HL-60 (cell line): ENCODE results near the gene ETV6.

Source experiments
- DNase-seq, 2 experiments: peaks; one replicate each; pipeline ENCODE4 v3.0.0-alpha.2; 2010 to 2020; ENCODE audit warnings: low read depth in 1 of 2, low spot score in 1 of 2
- H3K27ac ChIP-seq: fragments of 250-450 bp; sonication (Bioruptor Pico); replicated peaks from 2 replicates; pipeline ENCODE4 v1.5.1; 2020; ENCODE audit warnings: mild to moderate bottlenecking, moderate library complexity
- H3K27me3 ChIP-seq: fragments of 250-450 bp; sonication (Bioruptor Pico); 2 replicates; pipeline ENCODE4 v1.5.1; 2021; ENCODE audit warnings: mild to moderate bottlenecking, moderate library complexity; ENCODE audit not compliant: insufficient read depth, poor library complexity, severe bottlenecking
- H3K4me3 ChIP-seq: replicated peaks from 2 replicates; pipeline ENCODE4 v1.5.1; 2011; ENCODE audit warnings: mild to moderate bottlenecking, control low read depth, low read length; ENCODE audit not compliant: insufficient read depth
- GABPA ChIP-seq: IDR thresholded peaks from 2 replicates; pipeline ENCODE4 v1.6.1; 2012; ENCODE audit warnings: low read depth
- POLR2AphosphoS5 ChIP-seq: IDR thresholded peaks from 2 replicates; pipeline ENCODE4 v1.6.1; 2012; ENCODE audit warnings: low read depth
- SPI1 ChIP-seq: IDR thresholded peaks from 2 replicates; pipeline ENCODE4 v1.6.1; 2012; ENCODE audit warnings: low read depth, mild to moderate bottlenecking, borderline replicate concordance
- TF ChIP-seq, protein P1 (sequence below): IDR thresholded peaks from 2 replicates; pipeline ENCODE4 v1.6.1; 2012; ENCODE audit warnings: low read depth; ENCODE audit not compliant: insufficient replicate concordance
- TF ChIP-seq, protein P2 (sequence below): IDR thresholded peaks from one replicate; pipeline ENCODE4 v1.5.1; 2011; ENCODE audit warnings: low read length, control low read depth, inconsistent platforms; ENCODE audit not compliant: insufficient read depth

The ETV6 gene

DNA sequence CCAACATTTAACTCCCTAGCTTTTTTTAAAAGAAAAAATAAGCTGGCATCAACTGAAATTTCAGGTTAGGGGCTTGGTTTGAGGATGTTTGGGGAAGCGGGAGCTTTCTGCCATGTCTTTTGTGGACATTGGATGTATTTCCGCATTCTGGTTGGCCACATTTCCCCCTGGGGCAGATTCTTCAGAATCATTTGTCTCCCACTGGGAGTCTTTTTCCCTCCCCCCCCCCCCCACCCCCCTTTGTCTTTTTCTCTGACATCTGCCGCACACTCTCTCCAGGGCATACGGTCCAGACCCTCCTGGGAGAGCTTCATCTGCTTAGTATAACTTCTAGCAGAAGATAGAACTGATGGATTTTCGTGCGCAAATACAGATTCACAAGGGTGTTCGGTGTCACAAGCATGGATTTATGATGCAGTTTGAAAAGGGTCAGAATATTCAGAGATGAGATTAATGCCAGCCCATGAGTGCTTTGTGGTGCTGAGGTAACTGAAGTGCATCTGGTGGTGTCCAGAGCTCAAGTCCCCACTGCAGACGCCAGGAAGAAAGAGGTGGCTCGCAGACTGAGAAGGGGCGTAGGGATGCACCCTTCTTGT lies 40.2 kb downstream of the ETV6 start:
- Histone ChIP-seq H3K27ac (no peak overlapping the region), H3K4me3 (no peak overlapping the region), H3K27me3 (no peaks in the 10 kb centered on the region)
- no peak for TF ChIP-seq SPI1
- TF ChIP-seq, protein P1, sequence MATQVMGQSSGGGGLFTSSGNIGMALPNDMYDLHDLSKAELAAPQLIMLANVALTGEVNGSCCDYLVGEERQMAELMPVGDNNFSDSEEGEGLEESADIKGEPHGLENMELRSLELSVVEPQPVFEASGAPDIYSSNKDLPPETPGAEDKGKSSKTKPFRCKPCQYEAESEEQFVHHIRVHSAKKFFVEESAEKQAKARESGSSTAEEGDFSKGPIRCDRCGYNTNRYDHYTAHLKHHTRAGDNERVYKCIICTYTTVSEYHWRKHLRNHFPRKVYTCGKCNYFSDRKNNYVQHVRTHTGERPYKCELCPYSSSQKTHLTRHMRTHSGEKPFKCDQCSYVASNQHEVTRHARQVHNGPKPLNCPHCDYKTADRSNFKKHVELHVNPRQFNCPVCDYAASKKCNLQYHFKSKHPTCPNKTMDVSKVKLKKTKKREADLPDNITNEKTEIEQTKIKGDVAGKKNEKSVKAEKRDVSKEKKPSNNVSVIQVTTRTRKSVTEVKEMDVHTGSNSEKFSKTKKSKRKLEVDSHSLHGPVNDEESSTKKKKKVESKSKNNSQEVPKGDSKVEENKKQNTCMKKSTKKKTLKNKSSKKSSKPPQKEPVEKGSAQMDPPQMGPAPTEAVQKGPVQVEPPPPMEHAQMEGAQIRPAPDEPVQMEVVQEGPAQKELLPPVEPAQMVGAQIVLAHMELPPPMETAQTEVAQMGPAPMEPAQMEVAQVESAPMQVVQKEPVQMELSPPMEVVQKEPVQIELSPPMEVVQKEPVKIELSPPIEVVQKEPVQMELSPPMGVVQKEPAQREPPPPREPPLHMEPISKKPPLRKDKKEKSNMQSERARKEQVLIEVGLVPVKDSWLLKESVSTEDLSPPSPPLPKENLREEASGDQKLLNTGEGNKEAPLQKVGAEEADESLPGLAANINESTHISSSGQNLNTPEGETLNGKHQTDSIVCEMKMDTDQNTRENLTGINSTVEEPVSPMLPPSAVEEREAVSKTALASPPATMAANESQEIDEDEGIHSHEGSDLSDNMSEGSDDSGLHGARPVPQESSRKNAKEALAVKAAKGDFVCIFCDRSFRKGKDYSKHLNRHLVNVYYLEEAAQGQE: no peak
- no peak for TF ChIP-seq POLR2AphosphoS5
- TF ChIP-seq, protein P2, sequence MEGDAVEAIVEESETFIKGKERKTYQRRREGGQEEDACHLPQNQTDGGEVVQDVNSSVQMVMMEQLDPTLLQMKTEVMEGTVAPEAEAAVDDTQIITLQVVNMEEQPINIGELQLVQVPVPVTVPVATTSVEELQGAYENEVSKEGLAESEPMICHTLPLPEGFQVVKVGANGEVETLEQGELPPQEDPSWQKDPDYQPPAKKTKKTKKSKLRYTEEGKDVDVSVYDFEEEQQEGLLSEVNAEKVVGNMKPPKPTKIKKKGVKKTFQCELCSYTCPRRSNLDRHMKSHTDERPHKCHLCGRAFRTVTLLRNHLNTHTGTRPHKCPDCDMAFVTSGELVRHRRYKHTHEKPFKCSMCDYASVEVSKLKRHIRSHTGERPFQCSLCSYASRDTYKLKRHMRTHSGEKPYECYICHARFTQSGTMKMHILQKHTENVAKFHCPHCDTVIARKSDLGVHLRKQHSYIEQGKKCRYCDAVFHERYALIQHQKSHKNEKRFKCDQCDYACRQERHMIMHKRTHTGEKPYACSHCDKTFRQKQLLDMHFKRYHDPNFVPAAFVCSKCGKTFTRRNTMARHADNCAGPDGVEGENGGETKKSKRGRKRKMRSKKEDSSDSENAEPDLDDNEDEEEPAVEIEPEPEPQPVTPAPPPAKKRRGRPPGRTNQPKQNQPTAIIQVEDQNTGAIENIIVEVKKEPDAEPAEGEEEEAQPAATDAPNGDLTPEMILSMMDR: no peak
- TF ChIP-seq GABPA: no peak
- DNase-seq: no peak

DNA sequence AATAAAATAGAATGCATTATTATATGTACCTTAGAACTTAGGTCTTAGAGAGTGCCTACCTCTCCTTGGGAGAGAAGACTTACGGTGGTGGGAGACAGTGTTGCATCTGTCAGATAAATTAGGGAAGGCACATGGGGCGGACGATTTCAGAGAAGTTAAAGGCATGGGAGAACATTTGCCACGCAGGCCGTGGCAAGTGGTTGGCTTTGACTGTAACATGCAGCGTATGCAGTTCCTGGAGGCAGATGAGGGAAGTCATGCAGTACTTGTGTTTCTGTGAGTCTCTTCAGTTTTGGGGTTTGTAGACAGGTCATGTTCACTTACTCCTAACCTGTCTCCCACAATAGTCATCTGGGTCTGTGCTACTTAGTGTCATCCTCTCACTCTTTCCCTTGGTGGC lies 43.6 kb downstream of the ETV6 start:
- Histone ChIP-seq H3K27me3 (no peaks in the 10 kb centered on the region), H3K27ac (no peak overlapping the region), H3K4me3 (no peak overlapping the region)
- no peak for DNase-seq
- TF ChIP-seq GABPA (no peak), SPI1 (no peak), POLR2AphosphoS5 (no peak)
- TF ChIP-seq, protein P1: no peak
- TF ChIP-seq, protein P2: no peak

DNA sequence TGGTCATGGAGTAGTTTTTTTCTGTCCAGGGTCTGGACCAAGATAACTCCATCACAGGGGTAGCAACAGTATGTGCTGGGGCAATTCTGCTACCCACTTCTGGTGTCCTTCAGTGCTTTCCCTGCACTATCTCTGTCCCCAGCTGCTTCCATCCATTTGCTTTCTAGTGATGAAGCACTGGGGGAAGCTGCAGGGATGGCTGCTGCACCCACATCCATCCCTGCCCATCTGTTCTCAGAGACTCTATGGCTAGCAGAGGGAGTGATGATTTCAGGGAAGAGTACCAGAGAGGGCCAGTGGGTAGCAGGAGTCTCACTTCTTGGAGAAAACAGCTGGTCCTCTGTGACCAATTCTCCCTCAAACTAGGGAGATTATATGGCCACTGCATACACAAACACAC lies 44.1 kb downstream of the ETV6 start:
- H3K27ac ChIP-seq: no peak overlapping the region
- TF ChIP-seq, protein P2: no peak
- no peak for TF ChIP-seq SPI1
- peak; percentile 6; the same call in 1 of the 2 replicates for TF ChIP-seq POLR2AphosphoS5
- DNase-seq: no peak

DNA sequence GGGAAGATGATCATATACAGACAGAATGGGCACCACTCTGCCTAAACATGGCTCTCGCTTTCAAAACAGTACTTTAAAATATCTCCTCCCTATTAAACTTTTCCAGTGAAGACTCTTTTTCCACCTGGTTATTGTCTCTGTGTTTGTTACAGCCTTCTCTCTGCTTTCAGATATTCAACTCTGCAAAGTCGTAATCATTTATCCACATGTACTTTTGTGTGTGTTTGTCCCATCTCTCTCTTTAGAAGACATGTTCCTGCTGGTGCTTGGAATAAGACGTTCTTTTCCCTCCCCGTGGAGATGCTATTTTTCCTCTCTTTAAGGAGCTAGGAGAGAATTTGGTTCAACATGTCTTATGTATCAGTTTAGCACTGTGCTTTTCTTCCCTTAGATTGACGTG lies 45.1 kb downstream of the ETV6 start:
- Histone ChIP-seq H3K27ac (no peak overlapping the region), H3K4me3 (no peak overlapping the region), H3K27me3 (no peaks in the 10 kb centered on the region)
- TF ChIP-seq GABPA: no peak
- no peak for TF ChIP-seq SPI1
- TF ChIP-seq, protein P2: no peak
- no peak for DNase-seq

More for the DNA sequence above, 44.1 kb downstream of the ETV6 start:
- no peaks in the 10 kb centered on the region for H3K27me3 ChIP-seq
- no peak overlapping the region for H3K4me3 ChIP-seq
